Adipocyte (in vitro differentiated cells): ENCODE measurements around the gene SHISA6.

Source experiments
- DNase-seq: peaks from one replicate; pipeline ENCODE4 v3.0.0-alpha.2; 2015; ENCODE audit warnings: low read depth
- H3K27me3 ChIP-seq: replicated peaks from 2 replicates; pipeline ENCODE4 v1.7.0; 2013; ENCODE audit warnings: mild to moderate bottlenecking, low read length, moderate library complexity; ENCODE audit not compliant: control insufficient read depth, insufficient read depth
- H3K36me3 ChIP-seq: 2 replicates; pipeline ENCODE4 v1.7.0; 2013; ENCODE audit warnings: low read length, mild to moderate bottlenecking, moderate library complexity; ENCODE audit not compliant: control insufficient read depth, insufficient read depth, severe bottlenecking
- H3K4me1 ChIP-seq: 2 replicates; pipeline ENCODE4 v1.7.0; 2013; ENCODE audit warnings: mild to moderate bottlenecking, low read length, moderate library complexity; ENCODE audit not compliant: control insufficient read depth, insufficient read depth
- H3K4me3 ChIP-seq: 2 replicates; pipeline ENCODE4 v1.7.0; 2013; ENCODE audit warnings: mild to moderate bottlenecking, low read length, moderate library complexity
- H3K9ac ChIP-seq: 2 replicates; pipeline ENCODE4 v1.7.0; 2013; ENCODE audit warnings: mild to moderate bottlenecking, low read length, moderate library complexity
- H3K9me3 ChIP-seq: 2 replicates; pipeline ENCODE4 v1.7.0; 2013; ENCODE audit warnings: mild to moderate bottlenecking, low read length, moderate library complexity; ENCODE audit not compliant: control insufficient read depth

Gene SHISA6

DNA sequence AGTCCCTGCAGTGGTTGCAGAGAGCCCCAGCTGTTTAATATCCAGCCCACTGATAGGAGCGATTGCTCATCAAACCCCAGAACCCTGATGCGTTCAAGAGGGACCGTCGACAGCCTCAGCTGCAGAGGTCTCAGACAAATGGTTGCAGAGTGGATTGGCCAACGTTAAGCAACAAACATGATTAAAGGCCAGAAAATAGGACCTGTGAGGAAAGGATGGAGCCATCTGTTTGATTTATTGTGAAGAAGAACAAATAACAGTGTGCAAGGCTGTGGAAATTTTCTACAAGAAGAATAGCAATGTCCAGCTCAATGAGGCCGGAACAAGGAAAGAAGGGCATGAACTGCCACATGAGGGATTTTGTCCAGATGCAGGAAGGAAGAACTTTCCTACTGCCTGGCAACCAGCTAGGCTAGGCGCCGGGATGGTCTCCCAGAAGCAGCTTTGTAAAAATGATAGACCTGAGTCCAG is 218.9 kb downstream of the SHISA6 start:
- Histone ChIP-seq H3K36me3 (no peaks in the 10 kb centered on the region), H3K4me3 (no peak overlapping the region), H3K4me1 (no peaks in the 10 kb centered on the region), H3K9me3 (no peaks in the 10 kb centered on the region), H3K9ac (no peak overlapping the region), H3K27me3 (no peaks in the 10 kb centered on the region)
- DNase-seq = no peak

DNA sequence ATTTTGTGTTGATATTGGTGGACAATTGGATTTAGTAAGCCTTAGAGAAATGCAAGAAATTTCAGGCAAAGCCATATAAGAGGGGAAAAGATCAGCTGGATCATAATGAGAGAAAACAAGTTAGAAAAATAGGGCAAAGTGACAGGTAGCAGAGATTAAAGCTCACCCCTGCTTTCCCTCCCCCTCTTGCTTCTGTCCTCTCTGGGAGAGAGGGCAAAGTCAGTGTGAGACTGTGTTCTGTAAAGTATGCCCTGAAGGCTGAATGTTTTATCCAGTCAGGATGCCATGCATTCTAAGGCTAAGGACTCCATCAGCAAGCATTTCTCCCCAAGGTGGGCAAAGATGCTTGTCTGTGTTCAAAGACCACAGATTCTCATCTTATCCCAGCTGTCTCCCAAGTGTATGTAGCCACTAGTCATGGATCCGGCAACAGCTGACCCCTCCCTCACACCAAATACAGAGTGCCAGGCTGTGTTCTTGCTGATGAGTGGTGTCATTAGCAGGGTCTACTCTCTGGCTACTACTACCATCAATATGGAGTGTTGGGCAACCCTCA is 221.1 kb downstream of the SHISA6 start:
- Histone ChIP-seq H3K27me3 (no peaks in the 10 kb centered on the region), H3K36me3 (no peaks in the 10 kb centered on the region), H3K9ac (no peak overlapping the region), H3K4me1 (no peaks in the 10 kb centered on the region), H3K4me3 (no peak overlapping the region), H3K9me3 (no peaks in the 10 kb centered on the region)
- DNase-seq = no peak

DNA sequence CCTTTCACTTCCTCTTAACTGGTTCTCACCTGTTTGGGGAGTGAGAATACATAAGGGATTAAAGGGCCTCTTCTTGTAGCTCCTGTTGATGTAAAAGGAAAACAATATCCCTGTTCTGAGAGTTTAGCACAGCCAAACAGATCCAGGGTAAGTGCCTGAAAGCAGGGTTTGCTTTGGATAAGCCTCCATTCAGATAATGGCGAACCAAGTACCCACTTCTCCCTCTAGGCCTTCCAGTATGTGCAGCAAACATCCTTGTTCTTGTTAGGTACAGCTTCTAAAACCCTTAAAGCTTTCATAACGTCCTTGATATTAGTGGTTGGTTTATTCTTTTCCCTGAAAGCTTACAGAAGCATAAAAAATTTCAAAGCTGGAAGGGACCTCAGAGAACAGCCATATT is 226.6 kb downstream of the SHISA6 start:
- no peaks in the 10 kb centered on the region for H3K36me3 ChIP-seq
- H3K9ac ChIP-seq = no peak overlapping the region
- DNase-seq = no peak
- H3K4me3 ChIP-seq = no peak overlapping the region
- peaks cover 2% of the 10 kb centered on the region for H3K4me1 ChIP-seq
- H3K27me3 ChIP-seq = no peaks in the 10 kb centered on the region
- H3K9me3 ChIP-seq = no peaks in the 10 kb centered on the region

DNA sequence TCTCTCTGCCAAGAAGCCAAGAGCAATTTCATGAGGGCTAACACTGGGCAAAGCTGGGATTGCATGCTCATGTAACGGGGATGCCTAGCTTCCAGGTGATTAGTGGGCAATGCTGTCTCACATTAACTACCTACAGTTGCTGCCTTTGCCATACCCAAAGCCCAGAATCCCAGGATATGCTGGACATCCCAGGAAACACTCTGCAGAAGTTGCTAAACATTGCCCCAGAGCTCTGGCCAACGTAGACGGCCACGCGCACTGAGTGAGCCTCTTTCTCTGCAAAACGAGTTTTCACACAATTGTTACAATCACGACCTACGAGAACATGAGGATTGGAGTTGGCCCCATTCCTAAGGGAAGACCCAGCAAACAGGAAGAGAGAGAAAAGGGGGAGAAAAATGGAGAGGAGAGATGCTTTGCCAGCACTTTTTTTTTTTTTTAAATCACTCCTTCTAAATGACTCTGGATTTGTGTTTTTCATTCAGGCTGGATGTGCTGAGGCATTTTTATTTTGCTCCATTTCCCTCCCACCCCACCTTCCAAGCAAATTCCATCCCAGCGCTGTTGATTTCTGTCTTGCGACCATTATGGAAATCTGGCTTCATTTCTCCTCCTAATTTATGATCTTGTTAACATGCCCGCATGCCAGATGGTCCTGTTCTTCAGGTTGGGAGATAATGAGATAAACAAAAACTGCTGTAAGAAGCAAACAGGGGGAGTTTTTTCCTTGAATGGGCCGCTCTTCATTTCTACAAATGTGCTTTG is 244.5 kb downstream of the SHISA6 start:
- no peaks in the 10 kb centered on the region for H3K36me3 ChIP-seq

DNA sequence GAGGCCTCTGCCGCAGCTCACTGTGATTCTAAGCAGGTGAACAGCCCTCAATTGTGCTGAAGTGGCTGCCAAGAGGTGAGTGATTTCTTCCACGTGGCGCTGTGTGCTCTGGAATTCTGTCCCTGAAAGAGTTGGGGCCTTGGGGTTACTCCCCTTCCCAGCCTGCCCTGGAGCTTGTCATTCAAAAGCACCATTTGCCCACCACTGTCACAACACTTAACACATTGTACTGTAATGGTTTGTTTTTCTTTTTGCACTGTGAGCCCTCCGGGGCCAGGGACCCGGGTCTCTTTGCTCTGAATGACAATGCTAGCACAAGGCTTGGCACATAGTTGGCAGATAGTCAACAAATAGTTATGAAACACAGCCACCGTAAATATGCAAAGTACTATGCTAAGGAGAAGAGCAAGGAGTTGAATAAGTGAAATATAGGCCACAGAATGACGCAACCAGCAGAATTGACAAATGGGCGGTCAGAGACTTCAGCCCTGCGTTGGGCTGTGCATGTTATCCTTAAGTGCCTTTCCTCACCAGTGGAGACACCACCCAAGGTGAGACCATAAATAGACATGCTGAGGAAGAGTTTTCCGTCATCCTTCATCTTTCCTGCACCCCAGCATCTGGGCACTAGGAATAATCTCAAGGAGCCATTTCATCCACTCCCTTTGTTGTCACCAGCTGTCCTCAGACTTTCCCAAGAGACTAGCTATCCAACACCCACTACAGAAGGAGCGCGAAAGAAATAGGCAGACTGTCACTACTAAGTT is 245.3 kb downstream of the SHISA6 start:
- peaks cover 4% of the 10 kb centered on the region for H3K9me3 ChIP-seq
- H3K36me3 ChIP-seq = no peaks in the 10 kb centered on the region
- no peak overlapping the region for H3K9ac ChIP-seq
- no peak overlapping the region for H3K4me3 ChIP-seq
- no peaks in the 10 kb centered on the region for H3K27me3 ChIP-seq
- H3K4me1 ChIP-seq = no peaks in the 10 kb centered on the region
- DNase-seq = no peak

More for the DNA sequence above, 244.5 kb downstream of the SHISA6 start:
- H3K4me3 ChIP-seq = no peak overlapping the region
- no peak overlapping the region for H3K9ac ChIP-seq
- H3K27me3 ChIP-seq = no peaks in the 10 kb centered on the region
- H3K4me1 ChIP-seq = no peaks in the 10 kb centered on the region
- H3K9me3 ChIP-seq = peaks cover 4% of the 10 kb centered on the region
- DNase-seq = no peak

DNA sequence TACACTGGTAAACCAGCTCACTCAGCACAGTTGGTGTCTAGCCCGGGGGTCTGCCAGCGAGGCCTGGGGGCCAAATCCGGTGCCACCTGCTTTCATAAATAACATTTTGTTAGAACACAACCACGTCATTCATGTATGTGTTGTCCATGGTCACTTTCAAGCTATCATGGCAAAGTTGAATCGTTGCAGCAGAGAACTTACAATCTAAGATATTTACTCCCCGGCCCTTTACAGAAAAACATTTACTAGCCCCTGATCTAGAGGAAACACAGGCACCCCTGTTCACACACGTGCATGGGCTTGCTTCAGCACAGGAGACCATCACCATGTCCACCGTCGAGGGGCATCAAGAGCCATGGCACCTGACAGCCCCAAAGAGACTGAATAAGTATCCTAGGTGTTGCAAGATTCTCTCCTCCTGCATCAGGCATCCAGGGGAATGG is 245.9 kb downstream of the SHISA6 start:
- no peak for DNase-seq
- Histone ChIP-seq H3K9me3 (peaks cover 4% of the 10 kb centered on the region), H3K27me3 (no peaks in the 10 kb centered on the region), H3K4me1 (no peaks in the 10 kb centered on the region), H3K9ac (no peak overlapping the region), H3K36me3 (no peaks in the 10 kb centered on the region), H3K4me3 (no peak overlapping the region)

DNA sequence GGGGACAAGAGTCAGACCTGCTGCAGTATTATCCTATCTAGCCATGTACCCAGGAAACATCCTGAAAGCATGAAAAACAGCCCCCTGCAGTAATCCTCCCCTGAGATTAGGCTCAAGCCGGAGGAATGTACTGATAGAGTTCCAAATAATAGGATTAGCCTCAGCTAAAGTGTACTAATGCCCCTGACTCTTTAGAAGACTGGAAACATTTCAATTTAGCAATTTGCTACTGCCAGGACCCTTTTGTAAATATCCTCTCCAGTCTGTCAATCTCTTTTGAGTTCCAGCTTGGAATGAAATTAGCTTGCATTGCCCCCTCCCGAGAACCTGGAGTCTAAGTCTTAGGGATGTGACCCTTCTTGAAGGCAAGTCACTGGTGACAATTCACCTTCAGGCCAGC is 246.5 kb downstream of the SHISA6 start:
- no peaks in the 10 kb centered on the region for H3K4me1 ChIP-seq
- DNase-seq = no peak
- H3K4me3 ChIP-seq = no peak overlapping the region
- no peak overlapping the region for H3K9ac ChIP-seq
- H3K27me3 ChIP-seq = no peaks in the 10 kb centered on the region
- peaks cover 4% of the 10 kb centered on the region for H3K9me3 ChIP-seq
- H3K36me3 ChIP-seq = no peaks in the 10 kb centered on the region

DNA sequence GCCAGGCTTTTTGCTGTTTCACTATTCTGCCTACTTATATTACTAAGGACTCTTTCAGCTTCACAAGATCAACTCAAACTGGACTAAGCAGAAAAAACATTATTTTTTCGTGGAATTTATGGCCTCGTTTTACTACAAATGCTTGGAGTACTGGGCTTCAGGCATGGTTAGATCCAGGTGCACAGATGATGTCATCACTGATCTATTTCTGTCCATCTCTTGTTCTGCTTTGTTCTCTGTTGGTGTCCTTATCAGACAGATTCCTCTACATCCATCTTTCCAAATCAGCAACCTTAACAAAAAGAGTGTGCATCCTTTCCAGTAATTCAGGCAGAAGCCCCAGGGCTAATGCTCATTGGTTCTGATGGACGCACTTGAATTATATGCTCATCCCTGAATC is 247.4 kb downstream of the SHISA6 start:
- Histone ChIP-seq H3K4me3 (no peak overlapping the region), H3K36me3 (no peaks in the 10 kb centered on the region), H3K9ac (no peak overlapping the region), H3K27me3 (no peaks in the 10 kb centered on the region), H3K4me1 (no peaks in the 10 kb centered on the region), H3K9me3 (peaks cover 4% of the 10 kb centered on the region)
- no peak for DNase-seq

DNA sequence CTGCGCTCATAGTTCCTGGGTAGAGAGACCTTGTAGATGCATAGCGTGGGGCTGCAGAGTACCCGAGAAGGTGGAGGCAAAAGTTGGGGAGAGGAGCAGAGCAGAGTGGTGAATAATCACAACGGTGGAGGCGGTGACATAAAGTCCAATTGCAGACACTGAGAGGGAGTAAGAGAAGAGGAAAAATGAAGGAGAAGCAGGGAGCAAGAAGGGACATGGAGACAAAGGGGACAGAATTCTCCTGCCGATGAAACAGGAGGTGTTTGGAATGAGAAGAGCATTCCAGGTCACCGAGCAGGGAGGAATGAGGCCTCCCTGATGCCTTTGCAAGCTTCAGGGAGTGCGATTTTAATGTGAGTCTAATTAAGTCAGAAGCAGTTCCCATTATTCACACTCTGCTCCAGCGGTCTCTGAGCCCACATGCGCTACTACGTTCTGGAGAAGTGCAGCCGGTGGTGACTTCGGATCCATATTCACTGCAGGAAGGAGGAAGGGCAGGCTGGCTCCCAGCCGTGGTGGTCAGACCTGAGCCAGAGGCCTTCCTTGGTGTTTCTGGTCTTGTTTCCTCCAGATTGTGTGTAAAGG is 249.2 kb downstream of the SHISA6 start:
- H3K27me3 ChIP-seq = no peaks in the 10 kb centered on the region
- H3K9me3 ChIP-seq = peaks cover 4% of the 10 kb centered on the region
- H3K4me1 ChIP-seq = no peaks in the 10 kb centered on the region
- H3K9ac ChIP-seq = no peak overlapping the region
- H3K36me3 ChIP-seq = no peaks in the 10 kb centered on the region
- no peak overlapping the region for H3K4me3 ChIP-seq
- DNase-seq = no peak

DNA sequence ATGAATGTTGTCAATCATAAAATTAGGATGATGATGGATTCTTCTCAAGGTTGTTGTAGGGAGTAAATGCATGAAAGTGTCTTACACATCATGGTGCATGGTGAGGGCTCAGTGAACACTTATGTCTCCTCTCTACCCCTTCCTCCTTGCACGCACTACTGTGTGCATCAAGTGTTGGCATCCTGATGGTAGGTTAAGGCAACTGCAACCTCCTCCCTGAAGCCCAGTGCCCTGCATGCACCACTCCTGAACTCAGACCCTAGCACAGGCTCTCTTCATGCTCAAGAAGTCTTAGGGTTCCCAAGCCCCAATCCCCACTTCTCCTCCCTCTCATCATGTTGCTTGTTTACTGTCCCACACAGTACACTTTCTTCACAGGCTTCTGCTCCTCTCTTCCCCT is 251.5 kb downstream of the SHISA6 start:
- Histone ChIP-seq H3K4me1 (no peaks in the 10 kb centered on the region), H3K27me3 (no peaks in the 10 kb centered on the region), H3K9me3 (peaks cover 4% of the 10 kb centered on the region), H3K9ac (no peak overlapping the region), H3K4me3 (no peak overlapping the region), H3K36me3 (no peaks in the 10 kb centered on the region)
- DNase-seq = no peak

DNA sequence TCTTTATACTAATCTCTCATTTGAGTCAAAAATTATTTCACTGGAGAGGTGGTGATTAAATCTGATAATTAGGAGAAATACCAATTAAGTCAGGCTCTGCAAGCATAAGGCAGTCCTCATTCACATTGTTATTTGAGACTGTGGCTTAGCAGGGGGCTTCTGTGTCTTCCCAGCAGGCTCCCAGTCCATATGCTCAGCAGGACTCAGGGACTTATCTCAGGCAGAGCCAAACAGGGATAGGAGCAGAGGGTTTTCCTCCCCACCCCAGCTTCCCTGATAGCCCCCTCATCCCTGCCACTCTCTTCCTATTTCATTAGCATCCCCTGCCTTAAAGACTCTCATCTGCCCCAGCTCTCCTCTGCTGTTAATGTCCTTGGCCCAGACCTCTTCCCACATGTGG is 252.9 kb downstream of the SHISA6 start:
- no peak overlapping the region for H3K9ac ChIP-seq
- no peak for DNase-seq
- no peaks in the 10 kb centered on the region for H3K4me1 ChIP-seq
- no peaks in the 10 kb centered on the region for H3K36me3 ChIP-seq
- no peak overlapping the region for H3K4me3 ChIP-seq
- H3K9me3 ChIP-seq = no peaks in the 10 kb centered on the region
- H3K27me3 ChIP-seq = no peaks in the 10 kb centered on the region
